Measurements from ENCODE around the gene GSDMA.

GSDMA gene, protein sequence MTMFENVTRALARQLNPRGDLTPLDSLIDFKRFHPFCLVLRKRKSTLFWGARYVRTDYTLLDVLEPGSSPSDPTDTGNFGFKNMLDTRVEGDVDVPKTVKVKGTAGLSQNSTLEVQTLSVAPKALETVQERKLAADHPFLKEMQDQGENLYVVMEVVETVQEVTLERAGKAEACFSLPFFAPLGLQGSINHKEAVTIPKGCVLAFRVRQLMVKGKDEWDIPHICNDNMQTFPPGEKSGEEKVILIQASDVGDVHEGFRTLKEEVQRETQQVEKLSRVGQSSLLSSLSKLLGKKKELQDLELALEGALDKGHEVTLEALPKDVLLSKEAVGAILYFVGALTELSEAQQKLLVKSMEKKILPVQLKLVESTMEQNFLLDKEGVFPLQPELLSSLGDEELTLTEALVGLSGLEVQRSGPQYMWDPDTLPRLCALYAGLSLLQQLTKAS

DNA sequence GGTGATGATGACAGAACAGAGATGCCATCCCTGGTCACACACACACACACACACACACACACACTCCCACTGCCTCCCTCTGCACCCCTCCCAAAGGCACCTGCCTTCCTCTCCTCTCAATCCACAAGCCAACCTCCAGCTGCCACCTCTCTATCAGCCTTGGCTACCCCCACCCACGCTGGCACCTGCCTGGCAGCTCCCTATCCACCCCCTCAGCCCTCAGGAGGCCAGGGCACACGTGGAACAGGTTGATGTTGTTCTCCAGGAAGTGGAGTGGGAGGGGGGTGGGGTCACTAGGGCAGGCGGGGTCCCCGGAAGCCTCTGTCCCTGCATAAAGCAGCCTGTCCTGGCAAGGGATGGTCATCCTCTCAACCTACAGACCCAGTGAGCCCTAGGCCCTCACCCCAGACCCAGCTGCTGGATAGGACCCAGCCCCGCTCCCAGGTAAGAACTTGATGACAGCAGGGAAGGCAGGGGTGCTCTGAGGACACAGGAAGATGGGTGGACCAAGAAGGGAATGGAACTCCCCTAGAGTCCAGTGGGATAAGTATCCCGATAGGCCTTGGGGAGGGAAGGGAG lies at the start of gene GSDMA:
TSS of gene GSDMA (plus strand) at position 363 of the 579 bp plus-strand sequence. CDS start 2,684 bp downstream, outside the sequence.
- TF ChIP-seq, protein P1, sequence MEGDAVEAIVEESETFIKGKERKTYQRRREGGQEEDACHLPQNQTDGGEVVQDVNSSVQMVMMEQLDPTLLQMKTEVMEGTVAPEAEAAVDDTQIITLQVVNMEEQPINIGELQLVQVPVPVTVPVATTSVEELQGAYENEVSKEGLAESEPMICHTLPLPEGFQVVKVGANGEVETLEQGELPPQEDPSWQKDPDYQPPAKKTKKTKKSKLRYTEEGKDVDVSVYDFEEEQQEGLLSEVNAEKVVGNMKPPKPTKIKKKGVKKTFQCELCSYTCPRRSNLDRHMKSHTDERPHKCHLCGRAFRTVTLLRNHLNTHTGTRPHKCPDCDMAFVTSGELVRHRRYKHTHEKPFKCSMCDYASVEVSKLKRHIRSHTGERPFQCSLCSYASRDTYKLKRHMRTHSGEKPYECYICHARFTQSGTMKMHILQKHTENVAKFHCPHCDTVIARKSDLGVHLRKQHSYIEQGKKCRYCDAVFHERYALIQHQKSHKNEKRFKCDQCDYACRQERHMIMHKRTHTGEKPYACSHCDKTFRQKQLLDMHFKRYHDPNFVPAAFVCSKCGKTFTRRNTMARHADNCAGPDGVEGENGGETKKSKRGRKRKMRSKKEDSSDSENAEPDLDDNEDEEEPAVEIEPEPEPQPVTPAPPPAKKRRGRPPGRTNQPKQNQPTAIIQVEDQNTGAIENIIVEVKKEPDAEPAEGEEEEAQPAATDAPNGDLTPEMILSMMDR (IDR thresholded peaks at IDR 0.05; ENCODE audit: insufficient read depth, low read length, poor library complexity, severe bottlenecking): no peak
- no peaks in the 10 kb centered on the region for H3K36me3 ChIP-seq (ENCODE audit: control insufficient read depth, insufficient read depth, low read length)
- no peak within 1 kb of the TSS for H3K4me3 ChIP-seq (replicated peaks; ENCODE audit: low read depth, low read length)
- H3K27me3 ChIP-seq (replicated peaks; ENCODE audit: control insufficient read depth, insufficient read depth, low read length): peaks cover 2% of the 10 kb centered on the region; the same call in 1 of the 2 replicates
- no peak for DNase-seq (ENCODE audit: extremely low read depth, insufficient read length)

DNA sequence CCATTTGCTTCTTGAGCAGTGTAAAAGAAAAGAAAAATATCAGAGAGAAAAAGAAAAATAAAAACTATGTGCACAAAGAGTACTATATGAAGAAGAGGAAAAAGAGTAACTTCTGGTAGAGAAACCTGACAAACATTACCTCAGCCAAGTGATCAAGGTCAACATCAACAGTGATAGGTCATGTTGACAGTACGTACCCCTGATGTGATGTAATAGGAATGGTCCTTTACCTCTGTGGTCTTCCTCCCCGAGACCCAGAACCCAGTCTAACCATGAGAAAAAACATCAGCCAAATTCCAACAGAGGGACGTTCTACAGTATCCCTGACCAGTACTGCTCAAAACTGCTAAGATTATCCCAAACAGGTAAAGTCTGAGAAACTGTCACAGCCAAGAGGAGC lies 48.8 kb upstream of the GSDMA start:
- Histone ChIP-seq H3K4me3 (replicated peaks; ENCODE audit: low read depth, low read length) (no peak overlapping the region), H3K27me3 (replicated peaks; ENCODE audit: control insufficient read depth, insufficient read depth, low read length) (no peaks in the 10 kb centered on the region), H3K36me3 (ENCODE audit: control insufficient read depth, insufficient read depth, low read length) (peaks cover under 1% of the 10 kb centered on the region)
- TF ChIP-seq, protein P1 (IDR thresholded peaks at IDR 0.05; ENCODE audit: insufficient read depth, low read length, poor library complexity, severe bottlenecking): no peak
- DNase-seq (ENCODE audit: extremely low read depth, insufficient read length): no peak

DNA sequence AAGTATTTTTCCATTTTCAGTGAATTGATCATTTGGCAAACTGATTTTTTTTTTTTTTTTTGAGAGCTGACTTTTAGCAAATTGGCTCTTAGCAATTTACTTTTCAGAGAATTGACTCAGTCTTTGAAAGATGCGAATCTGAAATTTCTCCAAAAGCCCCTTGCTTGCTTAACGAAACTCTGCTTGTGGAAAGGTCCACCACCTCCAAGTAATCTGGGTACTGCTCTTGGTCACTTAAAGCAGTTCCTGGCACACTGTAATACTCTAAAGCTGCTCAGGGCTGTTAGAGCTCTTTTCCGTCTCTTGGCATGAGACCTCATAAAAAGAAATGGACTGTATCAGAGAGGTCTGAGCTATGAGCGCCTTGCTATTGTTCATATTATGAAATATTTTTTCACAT lies 47.2 kb upstream of the GSDMA start:
- Histone ChIP-seq H3K4me3 (replicated peaks; ENCODE audit: low read depth, low read length) (no peak overlapping the region), H3K27me3 (replicated peaks; ENCODE audit: control insufficient read depth, insufficient read depth, low read length) (no peaks in the 10 kb centered on the region), H3K36me3 (ENCODE audit: control insufficient read depth, insufficient read depth, low read length) (peaks cover 5% of the 10 kb centered on the region)
- TF ChIP-seq, protein P1 (IDR thresholded peaks at IDR 0.05; ENCODE audit: insufficient read depth, low read length, poor library complexity, severe bottlenecking): no peak
- DNase-seq (ENCODE audit: extremely low read depth, insufficient read length): no peak

DNA sequence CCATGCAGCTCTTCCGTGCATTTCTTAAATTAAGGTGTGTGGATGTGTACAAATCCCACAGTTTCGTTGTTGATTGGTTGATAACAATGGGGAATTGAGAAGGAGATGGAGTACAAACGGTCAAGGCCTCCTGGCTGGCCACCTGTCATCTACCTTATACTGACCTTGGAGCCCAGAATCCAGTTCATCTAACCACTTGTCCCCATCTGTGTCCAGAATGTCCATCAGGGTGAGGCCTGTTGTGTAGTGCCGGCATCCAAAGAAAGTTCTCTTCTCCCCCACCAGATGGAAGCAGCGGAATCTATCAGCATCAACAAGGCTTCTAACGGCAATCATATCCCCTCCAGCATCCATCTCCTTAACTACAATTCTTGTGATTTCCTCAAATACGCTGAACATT lies 45.9 kb upstream of the GSDMA start:
- H3K27me3 ChIP-seq (replicated peaks; ENCODE audit: control insufficient read depth, insufficient read depth, low read length): no peaks in the 10 kb centered on the region
- no peak for DNase-seq (ENCODE audit: extremely low read depth, insufficient read length)
- no peak overlapping the region for H3K4me3 ChIP-seq (replicated peaks; ENCODE audit: low read depth, low read length)
- TF ChIP-seq, protein P1 (IDR thresholded peaks at IDR 0.05; ENCODE audit: insufficient read depth, low read length, poor library complexity, severe bottlenecking): no peak
- H3K36me3 ChIP-seq (ENCODE audit: control insufficient read depth, insufficient read depth, low read length): peaks cover 8% of the 10 kb centered on the region

DNA sequence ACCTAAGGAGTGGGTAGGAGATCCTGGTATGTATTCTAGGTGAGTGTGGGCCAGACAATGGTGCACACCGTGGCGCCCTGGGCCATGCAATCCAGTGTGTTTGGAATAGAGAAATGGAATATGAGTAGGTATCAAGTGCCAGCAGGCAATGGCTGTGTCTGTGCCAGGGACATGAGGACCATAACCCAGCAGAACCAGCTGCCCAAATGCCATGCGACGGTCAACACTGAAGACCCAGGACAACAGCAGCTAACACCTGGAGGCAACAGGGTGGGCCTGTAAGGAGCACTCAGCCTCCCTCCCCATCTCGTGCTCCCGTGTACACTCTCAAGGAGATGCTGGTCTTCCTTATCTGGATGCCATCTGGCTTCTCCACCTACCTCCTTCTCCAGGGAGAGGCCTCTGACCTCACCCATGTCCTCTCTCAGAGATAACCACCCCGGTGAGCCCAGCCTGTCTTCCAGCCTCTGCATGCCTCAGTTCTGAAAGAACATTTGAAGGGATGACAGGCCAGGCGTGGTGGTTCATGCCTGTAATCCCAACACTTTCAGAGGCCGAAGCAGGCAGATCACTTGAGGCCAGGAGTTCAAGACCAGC lies 43.6 kb upstream of the GSDMA start:
- no peaks in the 10 kb centered on the region for H3K27me3 ChIP-seq (replicated peaks; ENCODE audit: control insufficient read depth, insufficient read depth, low read length)
- TF ChIP-seq, protein P1 (IDR thresholded peaks at IDR 0.05; ENCODE audit: insufficient read depth, low read length, poor library complexity, severe bottlenecking): no peak
- H3K4me3 ChIP-seq (replicated peaks; ENCODE audit: low read depth, low read length): no peak overlapping the region
- no peak for DNase-seq (ENCODE audit: extremely low read depth, insufficient read length)
- H3K36me3 ChIP-seq (ENCODE audit: control insufficient read depth, insufficient read depth, low read length): peaks cover 29% of the 10 kb centered on the region

Measured in GM06990 (cell line).